Measurements from ENCODE around the gene ZIC1. TPM values are rescaled to one million over a fixed set of nuclear protein-coding genes. Genes with fewer than 3 reads are reported as not detected.

The ZIC1 gene
- polyA plus RNA-seq, 1 experiment = 28.5 TPM

- no peak for TF ChIP-seq CTCF (IDR thresholded peaks at IDR 0.05; ENCODE audit: insufficient read depth, low read depth, low read length)
- Histone ChIP-seq H3K36me3 (ENCODE audit: control insufficient read depth, insufficient read depth, low read length) (no peaks in the 10 kb centered on the region), H3K27me3 (ENCODE audit: control insufficient read depth, insufficient read depth, low read length) (peaks cover 43% of the 10 kb centered on the region), H3K4me3 (ENCODE audit: low read depth, low read length) (no peak overlapping the region)
- DNase-seq (ENCODE audit: low read depth) = no peak
- POLR2A ChIA-PET = no interaction called here
- CTCF ChIA-PET = no interaction called here
Measured at GRCh38 chr3:147364771-147365170, 44.4 kb upstream of the ZIC1 start.

DNA sequence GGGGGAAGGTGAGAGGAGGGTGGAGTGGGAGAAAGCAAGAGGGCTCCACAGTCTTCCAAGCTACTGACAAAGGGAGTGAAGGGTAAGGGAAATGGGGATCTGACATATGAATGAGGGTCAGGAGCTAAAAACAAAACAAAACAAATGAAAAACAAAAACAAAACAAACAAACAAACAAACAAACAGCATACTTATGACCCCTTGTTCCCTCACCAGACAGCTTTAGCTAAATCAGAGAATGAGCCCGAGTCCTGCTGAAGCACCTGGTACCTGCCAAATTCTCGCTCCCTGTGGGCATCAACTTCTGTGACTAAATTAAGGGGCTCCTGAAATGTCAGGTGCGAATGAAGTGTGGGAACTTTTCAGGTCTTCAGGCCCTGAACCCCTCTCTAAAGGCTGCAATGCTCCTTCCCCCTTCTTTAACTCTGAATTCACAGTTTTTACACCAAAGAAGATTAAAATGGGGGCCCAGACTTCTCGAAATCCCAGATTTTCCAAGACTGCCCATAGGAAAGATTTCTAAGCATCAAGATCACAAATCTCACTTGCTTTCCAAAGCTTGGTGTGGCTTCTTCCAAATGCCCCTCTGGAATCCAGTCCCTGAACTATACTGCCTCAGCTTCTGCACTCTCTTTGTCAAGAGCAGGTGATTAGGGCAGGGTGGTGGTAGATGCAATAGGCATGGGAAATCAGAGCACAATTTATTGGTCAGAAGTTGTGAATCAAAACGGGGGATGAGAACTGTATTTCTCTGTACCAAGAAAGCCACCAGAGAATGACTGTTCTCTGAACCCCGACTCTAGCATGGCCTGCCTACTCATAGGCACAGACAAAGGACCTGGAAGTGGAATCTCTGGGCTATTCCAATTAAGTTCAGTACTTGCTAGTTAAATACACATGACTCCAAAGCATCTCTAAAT is 43.7 kb upstream of the ZIC1 start:
- H3K27me3 ChIP-seq (ENCODE audit: control insufficient read depth, insufficient read depth, low read length) = peaks cover 45% of the 10 kb centered on the region
- POLR2A ChIA-PET = no interaction called here

DNA sequence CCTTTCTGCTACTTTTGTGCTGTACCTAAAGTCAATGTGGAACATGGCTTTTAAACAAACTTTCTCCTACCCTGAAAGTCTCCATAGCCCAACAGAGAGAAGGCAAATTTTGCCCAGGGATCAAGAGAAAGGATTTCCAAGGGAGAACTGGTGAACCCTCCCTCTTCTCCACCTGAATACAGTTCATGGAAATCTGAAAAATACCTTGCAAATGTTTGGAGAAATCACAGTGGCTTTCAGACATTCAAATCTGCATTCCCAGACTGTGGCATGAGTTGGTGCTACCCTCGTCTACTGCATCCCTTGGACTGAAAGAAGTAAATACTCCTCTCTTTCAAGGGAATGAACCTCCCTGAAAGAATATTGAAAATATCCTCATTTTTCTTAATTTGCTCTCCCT is 41.5 kb upstream of the ZIC1 start:
- Histone ChIP-seq H3K36me3 (ENCODE audit: control insufficient read depth, insufficient read depth, low read length) (no peaks in the 10 kb centered on the region), H3K4me3 (ENCODE audit: low read depth, low read length) (no peak overlapping the region), H3K27me3 (ENCODE audit: control insufficient read depth, insufficient read depth, low read length) (peaks cover 52% of the 10 kb centered on the region)
- CTCF ChIA-PET = interaction anchor here (3.3 kb wide), 1 partner anchor 11 kb away, joined by 10 read pairs; no protein-coding TSS in a partner anchor
- TF ChIP-seq CTCF (IDR thresholded peaks at IDR 0.05; ENCODE audit: insufficient read depth, low read depth, low read length) = no peak
- POLR2A ChIA-PET = no interaction called here
- no peak for DNase-seq (ENCODE audit: low read depth)

More for the DNA sequence above, 43.7 kb upstream of the ZIC1 start:
- no peak for DNase-seq (ENCODE audit: low read depth)
- TF ChIP-seq CTCF (IDR thresholded peaks at IDR 0.05; ENCODE audit: insufficient read depth, low read depth, low read length) = no peak
- Histone ChIP-seq H3K36me3 (ENCODE audit: control insufficient read depth, insufficient read depth, low read length) (no peaks in the 10 kb centered on the region), H3K4me3 (ENCODE audit: low read depth, low read length) (no peak overlapping the region)
- CTCF ChIA-PET = no interaction called here

GRCh38 chr3:147368151-147368550 is 41.0 kb upstream of the ZIC1 start:
- H3K36me3 ChIP-seq (ENCODE audit: control insufficient read depth, insufficient read depth, low read length) = no peaks in the 10 kb centered on the region
- peaks cover 56% of the 10 kb centered on the region for H3K27me3 ChIP-seq (ENCODE audit: control insufficient read depth, insufficient read depth, low read length)
- TF ChIP-seq CTCF (IDR thresholded peaks at IDR 0.05; ENCODE audit: insufficient read depth, low read depth, low read length) = no peak
- no peak overlapping the region for H3K4me3 ChIP-seq (ENCODE audit: low read depth, low read length)
- DNase-seq (ENCODE audit: low read depth) = no peak
- ChIA-PET CTCF (interaction anchor here (2.2 to 3.3 kb wide), 2 partner anchors 11 to 14 kb away, joined by 8 to 10 read pairs; no protein-coding TSS in a partner anchor), POLR2A (no interaction called here)

DNA sequence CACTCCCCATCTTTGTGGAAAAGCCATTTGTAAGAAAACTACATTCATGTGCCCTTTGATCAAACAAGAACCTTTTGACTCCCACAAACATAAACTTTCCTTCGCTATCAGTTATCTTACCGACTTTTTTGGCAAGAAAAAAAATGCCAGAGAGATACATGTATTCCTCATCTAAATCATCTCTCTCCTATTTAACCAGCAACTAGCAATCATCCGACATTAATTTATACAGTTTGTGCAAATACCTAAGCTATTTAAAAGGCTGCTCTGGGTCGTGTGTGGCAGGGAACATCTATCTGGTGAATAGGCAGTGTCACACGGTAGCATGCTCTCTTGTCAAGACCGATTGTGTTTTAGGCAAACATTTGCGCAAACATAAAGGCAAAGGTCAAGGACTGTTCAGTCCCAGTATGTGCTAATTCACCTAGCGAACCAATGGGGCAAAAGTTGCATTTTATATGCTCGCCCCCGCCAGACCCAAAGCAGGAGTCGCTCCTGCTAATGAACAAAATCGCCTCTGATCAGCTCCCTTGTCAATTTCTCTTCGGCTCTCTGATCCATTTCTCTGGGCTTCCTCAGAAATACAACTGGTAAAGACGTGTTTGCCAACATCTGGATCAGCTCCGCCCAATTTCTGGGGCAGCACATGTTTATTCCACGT is 40.5 kb upstream of the ZIC1 start:
- H3K36me3 ChIP-seq (ENCODE audit: control insufficient read depth, insufficient read depth, low read length) = no peaks in the 10 kb centered on the region
- H3K4me3 ChIP-seq (ENCODE audit: low read depth, low read length) = no peak overlapping the region
- peaks cover 57% of the 10 kb centered on the region for H3K27me3 ChIP-seq (ENCODE audit: control insufficient read depth, insufficient read depth, low read length)
- no peak for DNase-seq (ENCODE audit: low read depth)
- no peak for TF ChIP-seq CTCF (IDR thresholded peaks at IDR 0.05; ENCODE audit: insufficient read depth, low read depth, low read length)
- CTCF ChIA-PET = interaction anchor here (1.2 to 3.3 kb wide), 3 partner anchors 12 to 177 kb away, joined by 4 to 10 read pairs (median 8); no protein-coding TSS in a partner anchor
- POLR2A ChIA-PET = no interaction called here

All from BJ (cell line).